Ecto neural progenitor cell (in vitro differentiated cells): ENCODE data around the gene NEDD8.
"Not testable (repeated sequence)": the region's sequence is repeated elsewhere in the genome, so short reads cannot be mapped to it uniquely, and the experiment has no call there.

Experiments
- DNase-seq: peaks from one replicate; pipeline ENCODE4 v3.0.0-alpha.2; 2018; ENCODE audit warnings: low spot score

The NEDD8 gene

DNA sequence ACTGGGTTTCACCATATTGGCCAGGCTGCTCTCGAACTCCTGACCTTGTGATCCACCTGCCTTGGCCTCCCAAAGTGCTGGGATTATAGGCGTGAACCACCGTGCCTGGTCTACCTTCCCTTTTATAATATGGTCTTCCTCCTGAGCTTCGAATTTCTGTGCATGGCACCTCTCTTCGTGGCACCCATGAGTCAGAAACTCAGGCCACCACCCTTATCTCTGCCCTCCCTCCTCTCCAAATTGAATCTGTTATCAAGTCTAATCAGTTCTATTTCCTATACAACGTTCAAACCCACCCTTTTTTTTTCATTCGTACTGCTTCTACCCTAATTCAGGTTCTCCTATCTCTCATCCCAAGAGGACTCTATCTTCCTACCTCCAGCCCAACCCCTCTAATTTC, 15.3 kb upstream of the NEDD8 start:
- DNase-seq, result no peak

DNA sequence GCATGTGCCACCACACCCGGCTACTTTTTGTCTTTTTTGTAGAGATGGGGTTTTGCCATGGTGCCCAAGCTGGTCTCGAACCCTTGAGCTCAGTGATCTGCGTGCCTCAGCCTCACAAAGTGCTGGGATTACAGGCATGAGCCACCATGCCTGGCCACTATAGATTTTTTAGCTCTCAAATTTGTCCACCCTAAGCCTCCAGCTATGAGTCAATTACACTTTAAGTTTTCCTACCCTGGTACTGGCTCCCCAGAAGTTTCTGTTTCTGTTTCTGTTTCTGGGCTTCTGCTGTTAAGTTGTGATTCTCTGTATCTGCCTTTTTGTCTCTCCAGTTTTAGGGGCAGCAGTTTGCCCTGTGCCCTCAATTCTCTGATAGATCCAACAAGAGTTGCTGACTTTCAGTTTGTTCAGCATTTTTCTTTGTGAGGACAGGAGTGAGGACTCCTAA, 14.6 kb upstream of the NEDD8 start:
- no peak for DNase-seq

GRCh38 chr14:24245350-24245749, 13.2 kb upstream of the NEDD8 start:
- DNase-seq, result not testable (repeated sequence)

DNA sequence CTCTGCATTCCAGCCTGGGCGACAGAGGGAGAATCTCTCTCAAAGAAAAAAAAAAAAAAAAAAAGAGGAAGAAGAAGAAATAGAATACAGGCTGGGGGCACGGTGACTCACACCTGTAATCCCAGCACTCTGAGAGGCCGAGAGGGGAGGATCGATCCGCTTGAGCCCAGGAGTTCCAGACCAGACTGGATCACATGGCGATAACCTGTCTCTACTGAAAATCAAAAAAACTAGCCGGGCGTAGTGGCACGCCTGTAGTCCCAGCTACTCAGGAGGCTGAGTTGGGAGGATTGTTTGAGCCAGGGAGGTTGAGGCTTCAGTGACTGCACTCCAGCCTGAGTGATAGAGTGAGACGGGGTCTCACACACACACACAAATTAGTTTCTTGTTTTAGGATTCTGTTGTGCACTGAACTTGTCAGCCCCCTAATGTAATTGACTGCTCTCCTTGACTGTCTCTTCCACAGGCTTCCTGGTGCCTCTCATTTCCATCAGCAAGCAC, 11.2 kb upstream of the NEDD8 start:
- DNase-seq, result peak; percentile 45

DNA sequence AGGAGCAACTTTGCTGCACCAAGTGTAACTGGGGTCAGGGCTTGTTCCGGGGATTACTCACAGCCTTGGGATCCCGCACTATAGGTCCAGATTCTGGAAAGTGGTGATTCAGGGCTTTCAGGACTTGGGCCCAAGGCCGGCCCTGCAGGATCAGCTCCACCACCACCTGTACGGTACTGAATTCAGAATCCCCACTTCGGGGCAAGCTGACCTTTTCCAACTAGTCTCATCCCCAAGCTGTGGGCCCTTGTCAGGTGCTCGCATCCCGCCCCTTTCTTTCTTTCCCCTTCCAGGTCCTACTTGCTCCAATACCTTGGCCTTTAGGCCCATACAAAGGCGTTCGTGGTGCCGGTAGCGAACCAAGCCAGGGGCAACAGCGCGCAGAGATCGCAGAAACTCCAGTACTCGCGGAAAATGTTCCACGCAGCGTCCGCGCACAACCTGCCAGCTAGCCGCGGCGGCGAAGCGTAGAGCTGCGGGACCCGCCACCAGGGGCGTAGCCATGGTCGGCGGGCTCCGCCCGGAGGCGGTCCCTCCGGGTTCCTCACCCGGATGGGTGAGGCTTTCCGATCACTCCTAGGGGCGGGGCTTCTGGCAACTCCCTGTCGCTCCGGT, 9.8 kb upstream of the NEDD8 start:
- peak; percentile 95 for DNase-seq

DNA sequence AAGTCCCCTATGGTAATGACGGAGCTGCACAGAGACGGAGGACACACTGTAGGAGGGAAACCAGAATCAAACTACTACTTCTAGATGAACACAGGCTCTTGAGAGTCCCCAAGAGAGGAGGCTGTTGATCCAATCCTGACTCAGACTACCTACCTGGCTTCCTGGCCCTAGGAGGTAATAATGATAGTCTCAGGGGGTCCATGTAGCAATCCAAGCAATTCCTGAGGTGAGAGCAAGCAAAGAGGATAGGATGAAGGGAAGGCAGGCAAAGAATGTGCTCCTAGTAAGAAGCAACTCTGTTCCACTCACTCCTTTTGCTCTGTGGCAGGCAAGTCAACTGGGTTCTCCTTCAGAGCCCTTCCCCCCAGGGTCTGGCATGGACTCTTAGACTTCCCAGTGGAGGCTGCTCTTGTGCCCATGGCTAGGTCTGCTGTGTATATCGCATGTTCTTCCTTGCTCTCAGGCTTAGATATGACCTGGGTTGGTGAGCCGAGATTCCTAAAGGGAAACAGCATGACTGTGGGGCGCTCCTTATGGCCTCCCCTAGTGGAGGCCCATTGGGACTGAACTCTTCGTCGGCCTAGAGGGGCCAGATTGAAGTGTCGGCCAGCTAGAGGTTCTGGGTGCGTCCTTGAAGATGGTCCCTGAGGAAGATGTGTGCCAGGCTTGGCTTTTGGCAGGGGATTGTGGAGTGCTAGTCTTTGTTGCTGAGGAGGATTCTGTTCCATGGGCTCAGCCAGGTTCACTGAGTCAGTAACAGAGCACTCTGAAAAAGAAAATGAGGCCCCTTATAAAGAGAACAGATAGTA, 8.1 kb upstream of the NEDD8 start:
- no peak for DNase-seq

DNA sequence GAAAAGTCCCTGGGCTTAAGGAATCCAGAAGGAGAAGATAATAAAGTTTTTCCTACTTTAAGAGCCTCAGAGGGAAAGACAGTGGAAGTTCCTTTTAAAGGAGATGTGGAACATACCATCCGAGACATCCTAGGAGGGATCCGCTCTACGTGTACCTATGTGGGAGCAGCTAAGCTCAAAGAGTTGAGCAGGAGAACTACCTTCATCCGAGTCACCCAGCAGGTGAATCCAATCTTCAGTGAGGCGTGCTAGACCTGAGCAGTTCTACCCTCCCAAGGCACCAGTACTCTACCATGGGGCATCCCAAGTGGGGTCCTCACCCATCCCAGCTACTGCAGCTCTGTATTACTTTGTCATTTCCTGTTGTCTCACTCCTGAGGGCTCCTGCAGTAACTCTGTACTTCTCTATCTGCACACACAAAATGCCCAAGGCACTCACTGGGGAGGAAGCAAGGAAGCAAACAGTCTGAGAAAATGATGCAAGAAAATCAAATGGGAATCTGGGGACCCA, 6.4 kb upstream of the NEDD8 start:
- DNase-seq, result no peak

GRCh38 chr14:24238123-24238522, 6.0 kb upstream of the NEDD8 start:
- no peak for DNase-seq

DNA sequence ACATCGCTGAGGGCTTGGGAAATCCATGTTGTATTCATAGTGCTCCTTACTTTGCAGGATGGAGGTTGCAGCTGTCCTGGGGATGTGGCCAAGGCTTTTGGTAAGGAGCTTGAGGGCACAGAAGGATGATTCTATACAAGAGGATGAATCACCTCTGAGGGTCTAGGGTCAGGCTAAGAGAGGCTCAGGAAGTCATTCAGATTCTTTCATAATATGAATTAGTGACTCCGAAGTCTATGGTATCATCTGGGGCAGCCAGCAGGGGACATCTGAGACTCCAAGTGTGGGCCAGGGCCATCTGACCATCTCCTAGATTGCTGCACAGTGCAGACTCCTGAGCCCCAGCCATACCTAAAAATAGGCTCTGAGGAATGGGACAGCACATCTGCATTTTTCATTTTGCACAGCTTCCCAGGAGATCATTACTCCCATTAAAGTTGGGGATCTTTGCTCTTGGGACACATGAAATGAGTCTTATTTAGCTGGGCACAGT, 5.3 kb upstream of the NEDD8 start:
- no peak for DNase-seq

DNA sequence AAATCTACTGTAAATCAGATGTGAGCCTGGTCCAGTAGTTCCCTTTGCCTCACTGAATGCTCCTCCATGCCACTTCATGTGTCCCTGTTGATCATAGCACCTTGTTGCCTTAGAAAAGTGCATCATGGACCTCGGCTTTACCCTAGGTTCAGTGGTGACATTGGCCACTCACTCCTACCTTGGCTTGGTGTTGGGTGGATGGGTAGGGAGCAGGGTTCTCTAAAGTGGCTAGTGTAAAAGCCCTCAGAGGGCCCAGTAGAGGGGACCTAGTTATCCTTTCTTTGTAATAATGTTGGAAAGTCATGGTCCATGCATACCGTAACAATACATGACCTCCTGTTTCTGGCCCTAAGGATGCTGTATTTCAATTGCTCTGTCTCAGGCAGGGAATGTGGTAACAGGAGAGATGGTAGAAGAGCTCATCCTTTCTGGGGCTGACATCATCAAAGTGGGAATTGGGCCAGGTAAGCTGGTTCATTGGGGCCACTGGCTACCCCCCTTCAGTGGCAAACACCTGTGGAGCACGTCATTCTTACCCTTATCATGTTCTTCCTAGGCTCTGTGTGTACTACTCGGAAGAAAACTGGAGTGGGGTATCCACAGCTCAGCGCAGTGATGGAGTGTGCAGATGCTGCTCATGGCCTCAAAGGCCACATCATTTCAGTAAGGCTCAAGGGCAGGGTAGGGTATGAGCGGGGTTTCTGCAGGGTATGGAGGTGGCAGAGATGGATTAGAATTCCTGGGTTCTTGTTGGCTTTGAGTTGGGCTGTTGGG, 4.7 kb upstream of the NEDD8 start:
- DNase-seq, result no peak

DNA sequence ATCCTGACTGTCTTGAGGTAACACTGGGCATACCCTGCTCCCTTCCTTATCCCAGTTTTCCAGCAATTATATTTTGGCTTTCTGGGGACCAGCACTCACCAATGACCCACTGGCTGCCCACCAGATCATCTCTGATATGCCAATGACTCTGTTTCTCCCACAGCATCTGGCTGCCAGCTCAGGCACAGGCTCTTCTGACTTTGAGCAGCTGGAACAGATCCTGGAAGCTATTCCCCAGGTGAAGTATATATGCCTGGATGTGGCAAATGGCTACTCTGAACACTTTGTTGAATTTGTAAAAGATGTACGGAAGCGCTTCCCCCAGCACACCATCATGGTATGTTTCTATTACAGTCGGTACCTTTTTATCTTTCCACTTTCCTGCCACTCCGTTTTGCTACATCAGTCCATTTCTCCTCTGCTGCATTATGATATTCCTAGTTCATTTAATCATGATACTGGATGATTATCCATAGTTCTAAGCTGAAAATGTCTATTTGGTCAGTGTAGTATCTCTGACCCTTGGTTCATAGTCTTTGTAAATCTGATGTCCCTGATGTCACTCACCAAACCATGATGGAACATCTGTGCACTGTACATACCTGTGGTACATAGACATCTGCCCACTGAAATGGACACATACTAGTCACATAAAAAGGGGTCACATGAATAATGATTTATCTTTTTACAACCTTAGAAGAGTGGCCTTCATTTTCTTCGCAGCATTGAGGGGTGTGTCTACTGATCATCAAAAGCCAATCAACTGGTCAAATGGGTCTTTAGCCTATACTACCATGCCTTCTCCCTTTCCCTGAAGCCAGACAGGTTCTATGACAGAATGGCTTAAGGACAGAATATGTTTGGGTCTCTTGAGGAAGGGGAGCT, 3.9 kb upstream of the NEDD8 start:
- DNase-seq, result no peak

GRCh38 chr14:24234095-24235005, 2.2 kb upstream of the NEDD8 start:
- DNase-seq, result no peak

DNA sequence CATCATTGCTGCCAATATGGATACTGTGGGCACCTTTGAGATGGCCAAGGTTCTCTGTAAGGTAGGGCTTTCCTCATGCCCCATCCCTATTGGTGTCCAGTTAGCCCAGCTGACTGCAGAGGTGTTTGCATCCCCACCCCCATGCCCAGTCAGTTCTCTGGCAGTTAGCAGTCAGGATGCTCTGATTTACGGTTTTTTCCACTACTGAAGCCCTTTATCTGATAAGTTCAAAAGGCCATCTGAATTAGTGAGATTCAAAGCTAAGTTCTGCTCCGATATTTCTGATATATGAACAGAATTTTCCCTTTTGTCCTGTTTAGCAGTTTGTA, 1.3 kb upstream of the NEDD8 start:
- DNase-seq, result no peak

DNA sequence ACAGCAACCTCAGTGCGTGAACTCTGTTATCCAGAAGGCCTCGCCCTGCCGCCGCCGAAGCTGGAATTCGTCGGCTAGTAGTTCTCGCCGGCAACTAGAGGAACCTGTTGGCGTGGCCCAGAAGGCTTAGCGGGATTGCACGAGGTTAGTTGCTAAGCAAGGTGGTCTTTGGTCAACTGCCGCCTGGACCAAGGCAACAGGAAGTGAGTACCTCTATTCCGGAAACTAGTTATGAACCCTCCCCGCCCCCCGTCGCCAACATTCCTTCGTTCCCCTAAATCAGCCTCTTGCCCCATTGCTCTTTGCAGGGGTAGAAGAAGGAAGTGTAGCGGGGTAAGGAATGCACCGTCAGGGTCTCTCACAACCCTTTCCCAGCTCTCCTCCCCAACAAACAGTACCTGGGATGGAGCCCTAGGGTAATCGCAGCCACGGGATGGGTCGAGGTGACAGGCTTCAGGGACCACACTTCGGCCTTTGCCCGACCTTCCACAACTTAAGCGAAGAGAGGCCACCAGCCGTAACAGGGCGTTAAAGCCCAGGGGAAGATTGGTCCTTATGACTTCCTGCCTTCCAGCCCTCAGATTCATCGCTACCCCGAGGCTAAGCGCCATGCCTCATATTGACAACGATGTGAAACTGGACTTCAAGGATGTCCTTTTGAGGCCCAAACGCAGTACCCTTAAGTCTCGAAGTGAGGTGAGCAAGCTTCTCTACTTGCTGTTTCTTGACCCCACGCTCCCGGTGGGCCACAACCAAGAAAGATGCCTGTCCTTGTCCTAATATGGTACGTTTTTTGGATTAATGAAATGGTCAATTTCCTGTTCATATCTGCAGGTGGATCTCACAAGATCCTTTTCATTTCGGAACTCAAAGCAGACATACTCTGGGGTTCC, 724 bp upstream of the NEDD8 start, which contains the start of gene GMPR2:
GMPR2 (plus strand) TSS at position 285 of the 893 bp plus-strand sequence; CDS start at position 610, 325 bp downstream.
- no peak for DNase-seq

GRCh38 chr14:24231263-24232120, 675 bp downstream of the NEDD8 start:
- no peak for DNase-seq

- DNase-seq, result no peak
These were observed 3.3 kb downstream of the NEDD8 start for GRCh38 chr14:24228902-24229301.

DNA sequence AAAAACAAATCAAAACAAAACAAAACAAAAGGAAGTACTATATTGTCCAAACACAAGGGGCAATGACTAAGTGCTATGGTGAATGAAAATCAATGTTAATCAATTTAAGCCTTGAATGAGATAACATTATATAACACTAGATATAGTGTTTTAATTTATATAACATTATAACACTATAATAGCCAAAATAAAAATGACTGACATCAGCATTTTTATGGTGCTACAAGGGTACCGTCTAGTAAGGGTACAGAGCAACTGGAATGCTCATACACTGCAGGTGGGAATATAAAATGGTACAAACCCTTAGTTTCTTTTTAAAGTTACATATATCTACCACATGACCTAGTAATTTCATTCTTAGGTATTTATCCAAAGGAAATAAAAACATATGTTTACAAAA, 5.7 kb downstream of the NEDD8 start:
- DNase-seq, result no peak

DNA sequence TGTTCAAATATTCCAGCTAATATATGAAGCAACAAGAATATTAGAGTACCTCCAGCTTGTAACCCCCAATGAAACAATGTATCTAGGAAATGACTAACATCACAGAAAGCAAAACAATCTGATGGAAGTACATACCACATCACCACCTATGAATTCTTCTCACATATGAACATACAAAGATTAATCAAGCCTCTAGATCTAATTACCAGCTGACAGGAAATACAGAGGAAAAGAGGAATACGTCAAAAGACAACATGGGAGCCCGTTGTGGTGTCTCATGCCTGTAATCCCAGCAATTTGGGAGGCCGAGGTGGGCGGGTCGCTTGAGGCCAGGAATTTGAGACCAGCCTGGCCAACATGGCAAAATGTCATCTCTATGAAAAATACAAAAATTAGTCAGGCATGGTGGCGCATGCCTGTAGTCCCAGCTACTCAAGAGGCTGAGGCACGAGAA, 7.5 kb downstream of the NEDD8 start:
- no peak for DNase-seq
